BJ (cell line): ENCODE measurements around the gene DSCAML1. TPM values are rescaled to one million over a fixed set of nuclear protein-coding genes. Genes with fewer than 3 reads are reported as not detected.

ENCODE experiments used
- CTCF ChIA-PET: fragments of 350-600 bp; formaldehyde crosslinking; extraction: SDS; loops from one replicate; lab custom pipeline; 2021; ENCODE audit warnings: antibody characterized with exemption, inconsistent platforms; lab: Yijun Ruan, JAX
- POLR2A ChIA-PET: fragments of 300-600 bp; sonication (Branson Sonifier 250); formaldehyde crosslinking; extraction: SDS; loops from one replicate; lab custom pipeline; 2021; ENCODE audit warnings: antibody characterized with exemption; lab: Charles Lee
- DNase-seq: peaks from one replicate; pipeline ENCODE4 v3.0.0-alpha.2; 2011; ENCODE audit warnings: low read depth
- H3K27me3 ChIP-seq: 2 replicates; pipeline ENCODE4 v1.6.0; 2011; ENCODE audit warnings: low read length; ENCODE audit not compliant: control insufficient read depth, insufficient read depth
- H3K36me3 ChIP-seq: 2 replicates; pipeline ENCODE4 v1.5.1; 2011; ENCODE audit warnings: low read length; ENCODE audit not compliant: control insufficient read depth, insufficient read depth
- H3K4me3 ChIP-seq: 2 replicates; pipeline ENCODE4 v1.5.1; 2011; ENCODE audit warnings: low read depth, mild to moderate bottlenecking, control low read depth, low read length
- CTCF ChIP-seq: IDR thresholded peaks from 2 replicates; pipeline ENCODE4 v1.5.1; 2011; ENCODE audit warnings: low read depth, mild to moderate bottlenecking, control low read depth, inconsistent platforms, low read length, moderate library complexity; ENCODE audit not compliant: insufficient read depth
- polyA plus RNA-seq: library from polyadenylated mRNA; depleted of rRNA; stranded (reverse); fragments of >200 nt; gene quantifications from 2 replicates; pipeline ENCODE4 v1.2.3, GENCODE V29; 2011

DSCAML1 gene
- polyA plus RNA-seq, 1 experiment, result not detected

- no peak for DNase-seq
- no peaks in the 10 kb centered on the region for H3K27me3 ChIP-seq
- CTCF ChIA-PET, result interaction anchor here (1.0 kb wide), 1 partner anchor 35 kb away, joined by 4 read pairs; no protein-coding TSS in a partner anchor
- no peak overlapping the region for H3K4me3 ChIP-seq
- POLR2A ChIA-PET, result no interaction called here
- no peak for TF ChIP-seq CTCF
- H3K36me3 ChIP-seq, result peaks cover 46% of the 10 kb centered on the region
Measured at GRCh38 chr11:117390743-117391142, 406.3 kb downstream of the DSCAML1 start.

- POLR2A ChIA-PET, result interaction anchor here (0.7 kb wide), 1 partner anchor 15 kb away, joined by 4 read pairs; no protein-coding TSS in a partner anchor
- CTCF ChIA-PET, result interaction anchor here (0.7 to 1.7 kb wide), 2 partner anchors 39 to 429 kb away, joined by 3 to 6 read pairs; no protein-coding TSS in a partner anchor
Measured at GRCh38 chr11:117387992-117388755, 408.8 kb downstream of the DSCAML1 start.

GRCh38 chr11:117385906-117386305, 411.1 kb downstream of the DSCAML1 start:
- Histone ChIP-seq H3K4me3 (no peak overlapping the region), H3K36me3 (peaks cover 16% of the 10 kb centered on the region), H3K27me3 (no peaks in the 10 kb centered on the region)
- no peak for DNase-seq
- no peak for TF ChIP-seq CTCF
- ChIA-PET POLR2A (no interaction called here), CTCF (no interaction called here)

More at GRCh38 chr11:117387992-117388755, 408.8 kb downstream of the DSCAML1 start:
- Histone ChIP-seq H3K36me3 (peaks cover 30% of the 10 kb centered on the region), H3K27me3 (no peaks in the 10 kb centered on the region), H3K4me3 (no peak overlapping the region)
- no peak for TF ChIP-seq CTCF
- DNase-seq, result peak; percentile 73

GRCh38 chr11:117385471-117385870, 411.5 kb downstream of the DSCAML1 start:
- Histone ChIP-seq H3K36me3 (peaks cover 18% of the 10 kb centered on the region), H3K27me3 (no peaks in the 10 kb centered on the region), H3K4me3 (no peak overlapping the region)
- ChIA-PET POLR2A (no interaction called here), CTCF (no interaction called here)
- no peak for DNase-seq
- TF ChIP-seq CTCF, result no peak

GRCh38 chr11:117384045-117384444, 413.0 kb downstream of the DSCAML1 start:
- CTCF ChIA-PET, result no interaction called here
- peaks cover 23% of the 10 kb centered on the region for H3K36me3 ChIP-seq
- no peaks in the 10 kb centered on the region for H3K27me3 ChIP-seq
- TF ChIP-seq CTCF, result no peak
- POLR2A ChIA-PET, result no interaction called here
- DNase-seq, result peak; percentile 84
- no peak overlapping the region for H3K4me3 ChIP-seq
